NCI-H1105 (cell line): Measurements from ENCODE around the gene FAM149A.

Experiments used
- DNase-seq: peaks from one replicate; lab custom pipeline; 2025; lab: John Stamatoyannopoulos, UW

The FAM149A gene

DNA sequence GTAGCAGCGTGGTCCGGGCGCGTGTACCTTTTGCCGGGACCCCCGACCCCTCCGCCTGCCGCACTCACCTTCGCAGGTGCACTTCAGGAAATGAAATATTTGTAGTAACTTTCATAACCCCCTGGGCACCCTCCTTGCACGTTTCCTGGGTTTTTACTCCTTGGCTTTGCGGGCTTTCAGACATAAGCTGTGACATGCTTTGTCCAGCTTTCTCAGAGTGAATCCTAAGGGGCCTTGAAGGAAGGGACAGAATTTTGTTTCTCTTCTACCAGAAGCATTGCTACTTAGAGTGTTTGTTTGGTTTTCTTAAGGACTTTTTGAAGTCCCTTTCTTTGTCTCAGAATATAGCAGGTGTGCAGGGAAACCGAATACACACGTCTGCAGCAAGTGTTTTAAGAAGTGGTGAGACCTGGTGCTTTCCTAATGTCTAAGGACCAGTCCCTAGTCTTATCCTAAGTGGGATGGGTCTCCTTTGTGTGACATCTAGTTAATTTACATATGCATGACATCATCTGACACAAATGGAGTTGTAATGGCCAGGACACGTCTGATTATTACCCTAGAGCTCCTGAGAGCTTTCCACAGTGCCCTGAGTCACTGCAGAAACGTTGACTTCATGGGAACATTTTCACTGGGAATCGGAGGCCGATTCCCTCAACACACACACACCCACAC lies 1.3 kb downstream of the FAM149A start:
- no peak for DNase-seq

DNA sequence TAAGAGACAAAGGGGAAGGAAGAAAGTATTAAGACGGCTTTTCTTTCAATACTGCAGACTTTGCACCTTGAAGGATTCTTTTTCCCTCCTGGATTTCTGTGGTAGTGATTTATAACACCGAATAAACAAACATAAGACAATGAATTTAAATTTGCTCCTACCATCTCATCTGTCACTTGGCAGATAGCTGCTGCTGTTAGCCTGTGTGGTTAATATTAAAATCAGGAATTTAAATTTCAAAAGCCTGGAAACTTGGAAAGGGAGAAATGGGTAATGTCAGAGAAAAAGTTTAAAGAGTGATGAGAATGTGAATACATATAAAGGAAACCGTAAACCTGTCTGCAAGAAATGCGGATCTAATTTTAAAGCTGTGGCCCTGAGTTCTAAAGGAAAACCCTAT lies 3.4 kb downstream of the FAM149A start:
- DNase-seq: no peak

DNA sequence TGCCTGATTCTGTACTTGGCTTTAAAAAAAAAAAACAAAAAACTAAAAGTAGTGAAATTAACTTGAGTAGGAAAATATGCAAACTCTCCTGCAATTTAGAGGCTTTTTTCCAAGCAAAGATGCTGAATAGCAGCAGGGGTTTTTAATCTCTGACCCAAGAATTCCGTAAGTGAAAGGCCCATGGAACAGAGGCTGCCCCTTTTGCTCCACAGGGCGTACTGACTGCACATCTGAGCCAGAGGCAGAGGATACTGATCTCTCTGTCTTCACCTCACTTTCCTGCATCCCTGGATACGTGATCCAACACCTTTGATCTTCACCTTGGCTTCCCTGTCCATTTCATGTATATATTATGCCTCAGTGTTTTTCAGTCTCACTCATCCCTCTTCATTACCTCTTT lies 3.9 kb downstream of the FAM149A start:
- DNase-seq: no peak

DNA sequence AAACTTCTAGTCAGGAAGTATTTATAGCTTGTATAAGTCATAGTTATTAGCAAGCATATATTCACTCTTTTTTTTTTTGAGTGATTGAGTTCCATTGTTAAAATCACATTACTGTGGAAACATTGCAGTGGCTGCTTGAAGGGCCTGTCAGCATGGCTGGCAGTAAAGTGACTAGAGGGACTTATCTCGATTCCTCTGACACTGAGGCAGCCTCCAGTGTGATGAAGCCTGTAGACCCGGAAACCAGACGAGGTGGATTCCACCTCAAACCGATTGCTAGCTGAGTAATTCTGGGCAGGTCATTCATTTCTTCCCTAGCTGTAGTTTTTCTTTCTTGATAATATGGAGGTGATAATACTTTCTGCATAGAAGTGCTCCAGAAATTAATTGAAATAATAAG lies 4.7 kb downstream of the FAM149A start:
- DNase-seq: no peak

DNA sequence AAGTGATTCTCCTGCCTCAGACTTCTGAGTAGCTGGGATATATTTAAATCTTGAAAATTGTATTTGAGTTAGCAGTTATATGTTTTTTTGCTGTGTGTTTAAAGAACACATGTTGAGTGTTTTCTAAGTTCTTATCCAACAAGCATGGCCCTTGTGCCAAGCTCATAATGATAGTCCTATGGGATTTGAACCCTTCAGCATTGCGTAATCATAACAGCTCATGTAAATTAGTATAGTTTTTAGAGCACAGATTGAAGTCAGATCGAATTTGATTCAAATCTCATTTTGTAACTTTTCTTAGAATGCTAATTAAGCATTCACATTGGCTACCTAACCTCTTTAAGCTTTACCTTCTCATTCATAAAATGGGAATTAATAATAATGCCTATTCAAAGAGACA lies 12.2 kb downstream of the FAM149A start:
- no peak for DNase-seq

DNA sequence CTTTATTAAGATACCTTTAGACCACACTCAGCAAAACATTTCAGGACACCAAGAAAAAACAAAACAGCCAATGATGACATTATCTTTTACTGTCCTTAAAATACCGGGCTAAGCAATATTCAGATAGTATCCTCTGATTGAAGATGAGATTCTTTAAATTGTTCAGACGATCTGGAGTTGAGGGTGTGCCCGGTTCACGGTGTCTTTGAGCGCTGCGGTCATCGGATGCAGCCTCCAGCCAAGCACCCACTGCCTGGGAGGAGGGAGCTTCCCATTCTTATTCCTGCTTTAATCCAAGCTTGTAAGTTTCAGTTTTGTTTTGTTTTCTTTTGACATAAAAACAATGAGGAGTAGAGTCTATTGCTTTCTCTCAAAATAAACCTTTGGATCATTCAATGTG lies 14.1 kb downstream of the FAM149A start:
- no peak for DNase-seq

DNA sequence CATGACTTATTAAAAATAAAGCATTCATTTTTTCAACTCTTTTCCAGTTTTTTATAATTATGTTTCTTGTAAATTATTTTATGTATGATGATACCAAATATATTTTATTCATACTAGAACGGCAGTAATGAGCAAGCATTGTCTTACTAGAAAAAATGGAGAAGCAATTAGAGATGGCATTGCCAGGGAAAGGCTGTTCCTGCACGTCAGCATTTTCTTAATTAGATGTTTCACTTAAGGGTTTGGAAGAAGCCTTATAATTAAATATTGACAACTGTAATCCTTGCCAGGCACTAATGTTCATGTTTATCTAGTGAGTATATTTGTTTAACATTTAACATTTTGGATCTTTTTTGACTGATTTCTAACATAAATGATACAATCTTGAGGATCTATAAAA lies 16.6 kb downstream of the FAM149A start:
- DNase-seq: no peak

DNA sequence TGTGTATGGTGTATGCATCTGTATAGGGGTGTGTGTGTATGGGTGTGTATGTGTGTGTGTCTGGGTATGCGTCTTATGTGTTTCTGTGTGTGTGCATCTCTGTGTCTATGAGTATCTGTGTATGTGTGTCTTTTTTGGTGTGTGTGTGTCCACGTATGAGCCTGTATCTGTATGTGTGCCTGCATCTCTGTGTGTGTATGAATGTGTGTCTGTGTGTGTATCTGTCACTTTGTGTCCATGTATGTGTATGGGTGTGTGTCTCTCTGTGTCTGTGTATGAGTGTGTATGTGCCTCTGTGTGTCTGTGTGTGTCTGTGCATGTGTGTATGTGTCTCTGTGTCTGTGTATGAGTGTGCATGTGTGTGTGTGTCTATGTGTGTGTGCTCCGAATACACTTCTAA lies 24.3 kb downstream of the FAM149A start:
- DNase-seq: no peak

DNA sequence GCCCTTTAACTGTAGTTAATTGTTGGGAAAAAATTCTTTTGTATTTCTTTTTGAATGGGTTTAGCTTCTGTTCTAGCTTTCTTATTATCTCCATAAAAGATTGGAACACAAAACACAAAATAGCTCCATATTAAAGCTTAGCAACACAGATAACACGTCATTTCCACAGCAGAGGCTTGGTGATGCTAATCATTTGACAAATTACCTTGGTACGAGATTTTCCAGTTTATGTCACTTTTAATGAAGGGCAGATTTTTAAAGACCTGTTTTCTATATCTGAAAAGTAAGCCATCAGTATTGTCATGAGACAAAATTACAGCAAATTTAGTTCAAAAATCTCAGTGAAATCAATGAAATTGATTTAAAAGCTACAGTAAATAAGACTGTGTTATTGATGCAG lies 27.4 kb downstream of the FAM149A start:
- no peak for DNase-seq

DNA sequence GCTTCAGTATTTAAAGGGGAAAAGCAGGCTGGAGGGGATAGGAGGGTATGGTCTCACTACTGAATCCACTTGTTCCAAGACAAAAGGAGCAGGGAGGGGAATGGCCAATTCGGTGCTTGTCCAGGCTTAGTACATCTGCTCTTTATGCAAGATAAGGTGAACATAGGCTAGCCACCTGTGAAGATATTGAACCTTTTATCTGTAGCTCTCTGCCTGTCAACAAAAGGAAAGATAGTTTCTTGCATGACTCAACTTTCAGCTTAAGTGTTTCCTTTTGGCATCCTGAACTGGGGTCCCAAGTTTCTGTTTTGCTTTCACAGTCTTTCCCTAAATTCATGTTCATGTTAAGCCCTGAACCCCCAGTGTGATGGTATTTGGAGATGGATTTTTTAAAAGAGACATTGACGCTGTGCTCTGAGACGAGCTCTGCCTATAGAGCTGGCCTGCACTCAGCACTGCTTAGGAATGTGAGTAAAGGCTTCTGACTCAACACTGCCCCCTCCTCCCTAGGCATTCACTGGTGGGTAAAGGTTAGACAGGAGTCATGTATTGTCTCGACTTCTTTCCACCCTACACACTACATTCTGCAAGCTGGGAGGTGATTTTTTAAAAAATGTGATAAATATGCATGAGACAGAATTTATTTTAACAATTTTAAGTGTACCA lies 28.2 kb downstream of the FAM149A start:
- DNase-seq: no peak

DNA sequence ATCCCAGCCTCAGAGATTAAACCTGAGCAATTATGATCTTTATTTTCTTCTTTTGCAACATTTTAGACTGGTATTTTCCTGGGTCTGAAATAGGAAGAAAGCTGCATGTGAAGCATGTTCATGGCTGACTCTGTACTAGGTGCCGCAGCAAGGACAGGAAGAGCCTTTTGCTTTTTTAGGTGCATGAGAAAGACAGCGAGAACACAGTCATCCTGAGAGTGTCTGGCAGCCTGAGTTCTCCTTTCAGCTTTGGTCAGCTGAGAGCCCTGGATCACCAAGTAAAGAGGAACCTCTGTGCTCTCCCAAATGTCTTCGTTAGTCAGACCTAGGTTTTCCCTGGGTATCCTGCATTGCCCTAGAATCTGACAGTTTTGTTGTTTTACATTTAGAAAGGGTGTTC lies 29.8 kb downstream of the FAM149A start:
- no peak for DNase-seq

DNA sequence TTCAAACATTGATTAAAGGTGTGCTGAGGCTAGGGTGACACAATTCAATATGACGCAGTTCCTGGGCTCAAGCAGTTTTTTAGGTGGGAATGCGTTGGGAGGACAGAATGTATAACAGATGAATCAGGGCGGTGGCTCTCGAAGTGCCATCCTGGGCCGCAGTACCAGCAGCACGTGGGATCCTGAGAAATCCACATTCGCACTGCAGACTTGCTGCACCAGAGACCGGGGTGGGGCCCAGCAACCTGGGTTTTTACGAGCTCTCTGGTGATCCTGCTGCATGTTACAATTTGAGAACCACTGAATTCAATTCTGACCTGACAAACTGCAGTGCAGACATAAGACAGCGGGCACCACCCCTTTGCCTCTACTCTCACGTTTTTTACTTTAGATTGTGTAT lies 30.4 kb downstream of the FAM149A start:
- DNase-seq: no peak

DNA sequence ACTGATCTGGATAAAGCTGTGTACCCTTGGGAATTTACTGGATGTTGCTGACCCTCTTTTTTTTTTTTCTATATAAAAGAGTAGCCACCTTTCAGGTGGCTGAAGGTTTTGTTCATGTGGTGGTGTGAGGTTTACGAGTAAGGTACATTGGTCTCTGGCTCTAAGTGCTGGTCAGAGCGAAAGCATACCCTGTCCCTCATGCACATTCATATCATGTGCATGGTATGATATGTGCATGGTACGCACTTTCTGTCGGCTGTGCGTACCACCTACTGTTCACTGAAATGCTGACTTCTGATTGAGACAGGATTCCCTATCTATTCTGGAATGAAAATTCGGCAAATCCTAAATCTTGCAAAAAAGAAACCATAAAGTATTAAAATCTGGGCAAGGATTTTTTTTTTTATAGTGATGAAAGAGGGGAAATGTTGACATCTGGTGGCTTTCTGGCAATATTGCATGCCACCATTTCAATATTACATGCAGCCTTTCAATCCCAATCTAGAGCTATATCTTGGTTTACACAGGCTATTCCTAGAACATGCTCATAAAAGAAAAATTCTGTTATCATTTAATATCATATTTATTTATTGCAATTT lies 32.8 kb downstream of the FAM149A start:
- no peak for DNase-seq

DNA sequence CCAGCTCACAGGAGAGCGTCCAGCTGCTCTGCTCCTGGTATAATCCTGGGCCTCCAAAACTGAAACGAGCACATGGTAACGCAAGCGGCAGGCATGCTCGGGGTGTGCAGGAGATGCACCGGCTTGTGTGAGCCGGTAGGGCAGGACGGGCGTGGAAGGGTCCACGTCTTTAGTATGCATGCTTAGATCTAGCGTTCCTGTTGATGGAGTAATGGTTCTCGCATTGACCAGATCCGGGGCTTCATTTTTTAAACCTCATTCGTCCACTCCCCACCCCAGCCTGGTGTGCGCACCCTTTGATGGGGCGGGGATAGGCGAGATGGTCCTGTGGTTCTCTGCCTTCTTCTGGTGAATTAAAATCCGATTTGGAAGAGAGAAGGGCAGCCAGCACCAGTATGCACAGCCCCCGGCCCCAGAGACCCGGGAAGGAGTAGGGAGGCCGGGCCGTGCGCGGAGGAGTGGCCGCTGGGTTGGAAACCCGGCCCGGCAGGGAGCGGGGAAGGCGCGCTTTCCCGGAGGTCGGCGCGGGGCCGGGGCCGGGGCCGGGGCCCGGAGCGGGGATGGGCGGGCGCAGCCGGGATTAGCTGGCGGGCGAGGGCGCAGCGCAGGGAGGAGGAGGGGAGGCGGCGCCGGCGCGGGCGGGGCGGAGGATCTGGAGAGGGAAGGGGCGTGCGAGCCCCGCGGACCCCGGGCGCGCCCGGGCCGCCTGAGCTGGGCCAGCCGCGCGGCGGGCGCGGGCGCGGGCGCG lies 39.9 kb downstream of the FAM149A start:
- DNase-seq: no peak

DNA sequence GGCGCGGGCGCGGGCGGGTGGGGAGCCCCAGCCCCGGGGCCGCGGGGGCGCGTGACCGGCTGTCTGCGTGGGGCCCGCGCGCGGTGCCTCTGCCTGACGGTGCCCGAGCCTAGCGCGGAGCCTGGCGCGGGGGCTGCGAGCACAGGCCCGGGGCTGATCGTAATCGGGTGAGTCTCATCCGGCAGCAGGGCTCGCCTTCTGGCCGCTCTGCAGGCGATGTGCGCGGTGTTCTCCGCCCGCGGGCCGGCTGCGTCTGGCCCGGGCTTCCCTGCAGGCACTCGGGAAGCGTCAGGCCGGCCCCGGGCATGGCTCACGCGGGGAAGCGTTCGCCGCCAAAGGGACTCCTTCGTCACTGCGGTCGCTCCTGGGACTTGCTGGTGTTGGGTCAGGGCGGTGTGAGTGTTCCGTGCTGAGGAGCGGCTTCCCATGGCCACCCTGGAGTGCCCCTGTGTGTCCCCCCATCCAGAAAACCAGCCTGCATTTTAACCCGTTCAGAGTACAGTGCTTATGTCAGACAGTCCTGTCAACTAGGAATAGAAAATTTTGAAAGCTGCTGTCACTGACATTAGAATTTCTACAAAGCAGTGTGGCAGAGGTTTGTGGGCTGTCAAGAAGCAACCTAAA lies 40.6 kb downstream of the FAM149A start:
- no peak for DNase-seq

DNA sequence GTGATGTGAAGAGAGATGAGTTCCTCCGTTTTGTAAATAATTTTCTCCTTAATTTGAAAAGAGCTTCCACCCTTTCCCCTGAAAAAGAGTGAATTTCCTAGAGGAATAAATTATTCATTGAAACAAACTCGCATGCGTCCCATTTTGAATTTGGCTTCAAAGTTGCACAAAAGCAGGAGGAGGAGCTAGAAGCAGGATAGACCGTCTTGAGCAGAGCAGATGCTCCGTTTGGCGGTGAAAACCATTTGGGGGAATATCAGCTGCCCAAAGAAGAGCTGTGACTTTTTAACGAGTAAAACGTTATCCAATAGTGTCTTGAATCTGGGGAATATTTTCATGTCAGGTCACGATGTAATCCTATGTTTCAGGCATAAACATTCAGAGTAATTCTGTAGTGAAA lies 42.0 kb downstream of the FAM149A start:
- DNase-seq: no peak

DNA sequence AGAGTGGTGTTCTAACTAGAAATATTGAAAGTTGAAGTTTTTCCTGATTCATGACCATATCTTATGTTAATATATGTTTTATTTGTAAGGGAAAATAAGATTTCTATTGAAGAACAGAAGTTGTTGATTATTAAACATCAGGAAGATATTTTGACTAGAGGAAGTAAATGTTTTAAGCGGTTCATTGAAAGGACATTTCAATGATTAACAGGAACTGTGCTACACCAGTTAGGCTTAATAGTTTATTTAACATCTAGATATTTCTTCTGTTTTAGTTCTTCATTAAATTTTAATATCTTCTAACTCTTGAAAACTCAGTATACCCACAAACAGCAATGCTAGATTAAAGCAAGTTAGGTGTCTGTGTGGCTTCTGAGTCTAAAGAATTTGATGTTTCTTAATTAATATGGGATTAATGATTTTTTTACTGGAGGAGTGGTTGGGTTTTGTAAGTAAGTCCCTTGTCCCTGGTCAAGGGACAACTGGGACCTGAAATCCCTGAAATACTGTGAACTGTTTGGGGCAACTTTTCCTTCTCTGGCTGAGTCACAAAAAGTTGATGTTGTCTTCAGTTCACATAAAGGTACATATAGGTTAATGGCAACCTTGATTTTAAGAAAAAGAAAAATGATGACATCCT lies 44.0 kb downstream of the FAM149A start:
- no peak for DNase-seq

DNA sequence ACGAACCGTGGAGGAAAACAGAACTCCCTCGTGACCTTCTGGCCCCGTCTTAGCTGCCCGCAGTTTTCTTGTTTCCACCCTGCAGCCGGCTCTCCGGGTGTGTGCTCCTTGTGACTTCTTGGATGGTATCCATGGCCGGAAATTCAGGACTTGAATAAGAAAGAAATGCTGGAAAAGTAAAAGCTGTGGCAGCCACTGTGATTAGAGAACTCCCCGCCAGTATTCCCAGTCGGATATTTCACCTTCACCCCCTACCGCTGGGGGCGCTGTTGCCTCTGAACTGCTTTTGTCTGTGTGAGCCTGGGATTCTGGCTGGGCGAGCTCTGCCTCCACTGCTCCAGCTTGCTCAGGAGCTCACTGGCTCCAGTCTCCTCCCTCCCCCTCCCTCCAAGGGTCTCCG lies 45.4 kb downstream of the FAM149A start:
- DNase-seq: no peak

DNA sequence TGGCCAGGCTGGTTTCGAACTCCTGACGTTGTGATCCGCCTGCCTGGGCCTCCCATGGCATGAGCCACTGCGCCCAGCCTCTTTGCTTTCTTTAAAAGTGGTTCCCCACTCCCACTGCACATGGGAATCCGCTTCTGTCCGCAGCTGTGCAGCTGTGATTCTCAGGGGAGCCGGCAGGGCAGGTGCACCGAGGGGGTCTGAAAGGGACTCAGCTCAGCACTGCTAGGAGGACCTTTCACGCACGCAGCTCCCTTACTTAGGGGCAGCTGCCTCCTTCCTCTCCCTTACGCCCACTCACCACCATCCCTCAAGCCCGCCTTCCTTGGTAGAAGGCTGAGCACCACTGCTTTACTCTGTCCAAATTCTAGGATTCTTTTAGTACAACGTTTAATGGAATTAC lies 46.4 kb downstream of the FAM149A start:
- no peak for DNase-seq

DNA sequence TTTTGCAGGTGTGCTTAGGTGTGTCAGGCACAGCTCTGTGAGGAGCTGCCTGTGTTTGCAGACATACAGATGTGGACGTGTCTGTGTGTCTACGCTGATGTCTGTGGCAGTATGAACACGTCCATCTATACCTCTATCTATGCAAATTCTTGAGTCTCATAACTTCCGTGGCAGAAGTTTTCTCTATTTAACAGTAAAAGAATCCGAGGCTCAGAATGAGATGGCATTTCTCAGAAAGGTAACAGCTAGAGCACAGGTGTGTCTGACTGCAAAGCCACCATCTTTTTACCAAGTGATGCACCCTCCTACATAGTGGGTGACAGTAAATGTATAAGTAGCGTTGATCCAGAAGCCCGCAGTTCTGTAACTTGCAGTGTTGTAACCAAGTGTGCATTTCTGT lies 47.0 kb downstream of the FAM149A start:
- DNase-seq: no peak

DNA sequence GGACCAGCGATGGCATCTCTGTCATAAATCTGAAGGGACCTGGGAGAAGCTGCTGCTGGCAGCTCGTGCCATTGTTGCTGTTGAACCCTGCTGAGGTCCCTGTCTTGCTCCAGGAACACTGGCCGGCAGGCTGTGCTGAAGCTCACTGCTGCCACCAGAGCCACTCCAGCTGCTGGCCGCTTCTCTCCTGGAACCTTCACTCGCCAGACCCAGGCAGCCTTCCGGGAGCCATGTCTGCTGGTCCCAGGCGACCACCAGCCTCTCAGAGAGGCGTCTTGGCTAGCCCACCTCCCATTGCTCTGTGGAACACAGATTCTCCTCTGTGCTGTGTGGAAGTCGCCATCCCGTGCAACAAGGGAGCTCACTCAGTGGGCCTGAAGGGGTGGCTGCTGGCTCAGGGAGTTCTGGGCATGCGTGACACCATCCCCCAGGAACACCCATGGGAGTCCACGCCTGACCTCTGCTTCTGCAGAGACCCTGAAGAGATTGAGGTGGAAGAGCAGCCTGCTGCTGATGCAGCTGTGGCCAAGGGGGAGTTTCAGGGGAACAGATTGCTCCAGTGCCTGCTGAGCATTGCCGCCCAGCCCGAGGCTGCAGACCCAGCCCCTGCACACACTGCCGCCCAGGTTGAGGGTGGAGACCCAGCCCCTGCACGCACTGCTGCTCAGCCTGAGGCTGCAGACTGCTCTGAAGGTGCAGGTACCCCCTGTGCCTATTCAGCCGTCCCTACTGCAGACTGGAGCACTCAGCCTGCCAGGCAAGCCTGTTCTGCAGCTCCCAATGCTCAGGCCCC lies 53.7 kb downstream of the FAM149A start:
- no peak for DNase-seq
